Endothelial cell of umbilical vein (primary cell): Measurements from ENCODE around the gene FAM163A. TPM values are rescaled to one million over a fixed set of nuclear protein-coding genes. Genes with fewer than 3 reads are reported as not detected.

Source experiments
- BruUV-seq: library from RNA; stranded (reverse); fragments of 400-500 nt; replicated peaks from 2 replicates; lab custom pipeline; 2021; lab: Mats Ljungman, UMichigan
- CTCF ChIA-PET: fragments of 300-600, 350-600 bp; sonication (Branson Sonifier 250); formaldehyde crosslinking; loops from one replicate; lab custom pipeline; 2021; ENCODE audit warnings: antibody characterized with exemption, inconsistent platforms; lab: Charles Lee
- POLR2A ChIA-PET: fragments of 300-600, 350-600 bp; sonication (Branson Sonifier 250); formaldehyde crosslinking; loops from one replicate; lab custom pipeline; 2021; ENCODE audit warnings: antibody characterized with exemption, inconsistent platforms; lab: Charles Lee
- DNase-seq: peaks from one replicate; pipeline ENCODE4 v3.0.0-alpha.2; 2011; ENCODE audit warnings: low read depth, low spot score
- FAIRE-seq: peaks from 2 replicates; lab custom pipeline; 2011; peaks lifted over from hg19 to GRCh38; lab: Jason Lieb, UNC
- H2AFZ ChIP-seq: 2 replicates; pipeline ENCODE4 v1.6.0; 2012; ENCODE audit warnings: low read depth, low read length, control low read depth, inconsistent platforms
- H3K27ac ChIP-seq: 2 replicates; pipeline ENCODE4 v1.5.1; 2011; ENCODE audit warnings: low read depth, mild to moderate bottlenecking, control low read depth, low read length, moderate library complexity; ENCODE audit not compliant: insufficient read depth
- H3K27me3 ChIP-seq, 2 experiments: 2 replicates each; pipeline versions ENCODE4 v1.6.0 to v1.6.1; 2011; ENCODE audit warnings: low read length in 2 of 2, mixed read lengths in 1 of 2; ENCODE audit not compliant: control insufficient read depth in 2 of 2, insufficient read depth in 2 of 2
- H3K36me3 ChIP-seq, 2 experiments: 2 replicates in 1 of 2; 3 replicates in 1 of 2; pipeline ENCODE4 v1.5.1; 2011; ENCODE audit warnings: low read length in 2 of 2, mild to moderate bottlenecking in 1 of 2, moderate library complexity in 1 of 2; ENCODE audit not compliant: control insufficient read depth in 2 of 2, insufficient read depth in 2 of 2; ENCODE audit errors: extremely low read depth in 1 of 2
- H3K4me1 ChIP-seq: 3 replicates; pipeline ENCODE4 v1.5.1; 2011; ENCODE audit warnings: mild to moderate bottlenecking, low read length; ENCODE audit not compliant: control insufficient read depth, insufficient read depth; ENCODE audit errors: extremely low read depth
- H3K4me2 ChIP-seq: 2 replicates; pipeline ENCODE4 v1.6.1; 2011; ENCODE audit warnings: low read length, control low read depth, mixed read lengths; ENCODE audit not compliant: insufficient read depth
- H3K4me3 ChIP-seq, 3 experiments: fragments of 200-600 bp in 1 of 3; sonication (generic), shearing (Covaris generic) in 1 of 3; replicated peaks in 1 of 3; 2 replicates each; pipeline ENCODE4 v1.5.1; 2011 to 2016; ENCODE audit warnings: control low read depth in 3 of 3, low read length in 3 of 3, mild to moderate bottlenecking in 2 of 3, inconsistent platforms in 1 of 3, low read depth in 1 of 3, moderate library complexity in 1 of 3; ENCODE audit not compliant: insufficient read depth in 1 of 3
- H3K79me2 ChIP-seq: 2 replicates; pipeline ENCODE4 v1.6.0; 2012; ENCODE audit warnings: low read length, inconsistent platforms; ENCODE audit not compliant: control insufficient read depth, insufficient read depth
- H3K9ac ChIP-seq: replicated peaks from 2 replicates; pipeline ENCODE3; 2011; ENCODE audit warnings: low read length, control low read depth; ENCODE audit not compliant: insufficient read depth; ENCODE audit errors: extremely low read depth
- H3K9me1 ChIP-seq: replicated peaks from 3 replicates; pipeline ENCODE4 v1.6.0; 2011; ENCODE audit warnings: mild to moderate bottlenecking, low read length; ENCODE audit not compliant: control insufficient read depth, insufficient read depth; ENCODE audit errors: extremely low read depth
- H3K9me3 ChIP-seq: replicated peaks from 2 replicates; pipeline ENCODE4 v1.5.1; 2012; ENCODE audit warnings: low read length, inconsistent platforms; ENCODE audit not compliant: control insufficient read depth, insufficient read depth
- H4K20me1 ChIP-seq: replicated peaks from 2 replicates; pipeline ENCODE3; 2011; ENCODE audit warnings: mild to moderate bottlenecking, low read length; ENCODE audit not compliant: control insufficient read depth, insufficient read depth; ENCODE audit errors: extremely low read depth
- EZH2 ChIP-seq: IDR thresholded peaks from 2 replicates; pipeline ENCODE4 v1.6.1; 2012; ENCODE audit warnings: borderline replicate concordance, low read depth, mild to moderate bottlenecking, moderate library complexity, low read length, inconsistent platforms; ENCODE audit not compliant: severe bottlenecking
- FOS ChIP-seq: IDR thresholded peaks from 2 replicates; pipeline ENCODE4 v1.6.1; 2011; ENCODE audit warnings: mild to moderate bottlenecking, low read length, moderate library complexity, borderline replicate concordance; ENCODE audit not compliant: insufficient read depth
- GATA2 ChIP-seq: IDR thresholded peaks from 2 replicates; pipeline ENCODE4 v1.7.0; 2011; ENCODE audit warnings: low read depth, mild to moderate bottlenecking, moderate library complexity, mixed read lengths, low read length; ENCODE audit not compliant: insufficient read length, insufficient read depth
- JUN ChIP-seq: IDR thresholded peaks from 2 replicates; pipeline ENCODE4 v1.6.1; 2011; ENCODE audit warnings: borderline replicate concordance, low read depth; ENCODE audit not compliant: insufficient read length, insufficient read depth
- MYC ChIP-seq: IDR thresholded peaks from one replicate; pipeline ENCODE4 v1.6.1; 2011; ENCODE audit warnings: mild to moderate bottlenecking, low read depth, low read length
- POLR2A ChIP-seq: IDR thresholded peaks from 2 replicates; pipeline ENCODE4 v1.6.1; 2012; ENCODE audit warnings: low read depth, mild to moderate bottlenecking, control low read depth, low read length
- POLR2AphosphoS5 ChIP-seq: IDR thresholded peaks from 2 replicates; pipeline ENCODE4 v1.6.1; 2012; ENCODE audit warnings: low read depth, mild to moderate bottlenecking, control low read depth, low read length, moderate library complexity; ENCODE audit not compliant: insufficient read depth
- dilution Hi-C: fragments of 300-500 bp; cut with MboI; formaldehyde crosslinking; loops from one replicate; pipeline ENCODE4 v1.15.0; 2019; ENCODE audit warnings: low sequenced_read_pairs; ENCODE audit not compliant: extremely low pct_ligation_motif_present
- intact Hi-C: fragments of 100-400 bp; cut with micrococcal nuclease; formaldehyde crosslinking; loops from one replicate; pipeline ENCODE4 v1.10.0; 2022
- polyA plus RNA-seq, 4 experiments: library from polyadenylated mRNA; depleted of rRNA in 3 of 4; stranded (reverse) in 3 of 4; unstranded in 1 of 4; fragments of >200 nt; gene quantifications; 2 replicates each; pipeline versions ENCODE4 v1.2.1 to v1.2.3, GENCODE V29; 2011 to 2012; ENCODE audit warnings: missing spikeins in 1 of 4
- total RNA-seq: library from RNA; stranded (reverse); gene quantifications from 2 replicates; pipeline ENCODE4 v1.2.3, GENCODE V29; 2021
- TF ChIP-seq, protein P1 (sequence below): IDR thresholded peaks from 2 replicates; pipeline ENCODE4 v1.6.1; 2011; ENCODE audit not compliant: insufficient read depth, insufficient read length
- TF ChIP-seq, protein P2 (sequence below), 2 donors: IDR thresholded peaks; 1 replicate in 1 of 2; 2 replicates in 1 of 2; pipeline ENCODE4 v1.5.1; 2011; ENCODE audit warnings: low read length in 2 of 2, mild to moderate bottlenecking in 2 of 2, moderate library complexity in 2 of 2, control low read depth in 1 of 2, inconsistent platforms in 1 of 2, low read depth in 1 of 2; ENCODE audit not compliant: insufficient read depth in 1 of 2; ENCODE audit errors: extremely low read depth in 1 of 2

Gene FAM163A
- total and polyA plus RNA-seq, 2 donors (not counting 3 experiments of a cell fraction or from before 2014, with no cell fraction given): not detected

DNA sequence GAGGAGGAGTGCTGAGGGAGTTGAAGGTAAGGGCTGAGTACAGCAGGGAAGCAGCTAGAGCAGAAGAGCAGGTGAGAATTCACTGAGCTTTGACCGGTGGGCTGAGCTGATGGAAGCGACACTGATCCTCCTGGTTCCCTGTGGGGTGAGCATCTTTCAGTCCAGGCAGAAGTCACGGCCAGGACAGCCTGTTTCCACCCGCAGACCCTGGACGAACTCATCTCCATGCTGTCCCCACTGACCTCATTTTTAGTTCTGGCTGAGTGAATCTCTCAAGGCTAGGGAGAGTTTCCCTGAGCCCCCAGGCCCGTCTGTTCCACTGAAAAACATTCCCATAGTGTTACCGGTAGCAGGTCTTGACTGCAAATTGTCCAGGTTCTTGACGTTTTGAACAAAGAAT, 31.5 kb downstream of the FAM163A start:
- no peak for TF ChIP-seq EZH2
- TF ChIP-seq POLR2AphosphoS5: no peak
- no peak for TF ChIP-seq JUN
- dilution Hi-C loops (no loop called here), intact Hi-C loops (no loop called here)
- no peaks in the 10 kb centered on the region for H3K4me1 ChIP-seq
- FAIRE-seq (no peak), DNase-seq (no peak)
- H3K27ac ChIP-seq: no peak overlapping the region
- no peak overlapping the region for H3K9ac ChIP-seq
- H3K9me3 ChIP-seq: no peaks in the 10 kb centered on the region
- no peaks in the 10 kb centered on the region for H3K9me1 ChIP-seq
- no peak overlapping the region for H3K4me3 ChIP-seq
- no peak overlapping the region for H3K4me2 ChIP-seq
- ChIA-PET POLR2A (no interaction called here), CTCF (interaction anchor here (1.3 to 2.3 kb wide), 4 partner anchors 11 to 40 kb away, joined by 3 to 8 read pairs (median 5); no protein-coding TSS in a partner anchor)
- peaks cover 3% of the 10 kb centered on the region in 2 experiments for H3K27me3 ChIP-seq
- no peaks in the 10 kb centered on the region for H4K20me1 ChIP-seq
- BruUV-seq: no TSS peak
- no peaks in the 10 kb centered on the region for H3K36me3 ChIP-seq
- no peaks in the 10 kb centered on the region for H3K79me2 ChIP-seq
- no peak overlapping the region for H2AFZ ChIP-seq

DNA sequence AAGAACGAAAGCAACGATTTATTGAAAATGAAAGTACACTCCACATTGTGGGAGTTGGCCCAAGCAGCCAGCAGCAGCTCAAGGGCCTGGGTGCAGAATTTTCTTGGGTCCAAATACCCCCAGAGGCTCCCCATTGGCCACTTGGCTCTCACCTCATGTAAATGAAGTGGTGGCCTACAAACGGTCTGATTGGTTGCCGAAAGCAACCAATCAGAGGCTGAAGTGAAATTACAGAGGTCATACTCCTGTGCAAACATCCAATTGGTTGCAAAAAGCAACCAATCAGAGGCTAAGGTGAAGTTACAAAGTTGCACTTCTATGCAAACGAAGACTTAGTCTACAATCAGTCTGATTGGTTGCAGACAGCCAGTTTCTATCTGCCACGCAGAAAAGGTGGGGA, 31.9 kb downstream of the FAM163A start:
- intact Hi-C loops: no loop called here
- dilution Hi-C loops: no loop called here
- POLR2A ChIA-PET: no interaction called here

More for the DNA sequence above, 31.9 kb downstream of the FAM163A start:
- Histone ChIP-seq H2AFZ (no peak overlapping the region), H3K79me2 (no peaks in the 10 kb centered on the region), H3K36me3 (no peaks in the 10 kb centered on the region), H3K27ac (no peak overlapping the region), H4K20me1 (no peaks in the 10 kb centered on the region), H3K4me3 (no peak overlapping the region), H3K27me3 (peaks cover 3% of the 10 kb centered on the region in 2 experiments), H3K9ac (no peak overlapping the region), H3K4me1 (no peaks in the 10 kb centered on the region), H3K4me2 (no peak overlapping the region), H3K9me1 (no peaks in the 10 kb centered on the region), H3K9me3 (no peaks in the 10 kb centered on the region)
- BruUV-seq: no TSS peak
- CTCF ChIA-PET: interaction anchor here (1.3 to 2.3 kb wide), 4 partner anchors 10 to 40 kb away, joined by 3 to 8 read pairs (median 5); no protein-coding TSS in a partner anchor
- no peak for DNase-seq
- FAIRE-seq: no peak
- TF ChIP-seq, protein P1, sequence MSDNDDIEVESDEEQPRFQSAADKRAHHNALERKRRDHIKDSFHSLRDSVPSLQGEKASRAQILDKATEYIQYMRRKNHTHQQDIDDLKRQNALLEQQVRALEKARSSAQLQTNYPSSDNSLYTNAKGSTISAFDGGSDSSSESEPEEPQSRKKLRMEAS: no peak
- no peak for TF ChIP-seq POLR2A
- no peak for TF ChIP-seq JUN
- no peak for TF ChIP-seq GATA2
- no peak for TF ChIP-seq FOS
- TF ChIP-seq EZH2: no peak
- no peak for TF ChIP-seq POLR2AphosphoS5
- TF ChIP-seq, protein P2, sequence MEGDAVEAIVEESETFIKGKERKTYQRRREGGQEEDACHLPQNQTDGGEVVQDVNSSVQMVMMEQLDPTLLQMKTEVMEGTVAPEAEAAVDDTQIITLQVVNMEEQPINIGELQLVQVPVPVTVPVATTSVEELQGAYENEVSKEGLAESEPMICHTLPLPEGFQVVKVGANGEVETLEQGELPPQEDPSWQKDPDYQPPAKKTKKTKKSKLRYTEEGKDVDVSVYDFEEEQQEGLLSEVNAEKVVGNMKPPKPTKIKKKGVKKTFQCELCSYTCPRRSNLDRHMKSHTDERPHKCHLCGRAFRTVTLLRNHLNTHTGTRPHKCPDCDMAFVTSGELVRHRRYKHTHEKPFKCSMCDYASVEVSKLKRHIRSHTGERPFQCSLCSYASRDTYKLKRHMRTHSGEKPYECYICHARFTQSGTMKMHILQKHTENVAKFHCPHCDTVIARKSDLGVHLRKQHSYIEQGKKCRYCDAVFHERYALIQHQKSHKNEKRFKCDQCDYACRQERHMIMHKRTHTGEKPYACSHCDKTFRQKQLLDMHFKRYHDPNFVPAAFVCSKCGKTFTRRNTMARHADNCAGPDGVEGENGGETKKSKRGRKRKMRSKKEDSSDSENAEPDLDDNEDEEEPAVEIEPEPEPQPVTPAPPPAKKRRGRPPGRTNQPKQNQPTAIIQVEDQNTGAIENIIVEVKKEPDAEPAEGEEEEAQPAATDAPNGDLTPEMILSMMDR (IDR thresholded peaks at IDR 0.05; ENCODE audit: extremely low read depth in 1 of 2, insufficient read depth in 1 of 2, low read depth in 1 of 2, low read length in 2 of 2): no peak
- TF ChIP-seq MYC: no peak
